Measurements from ENCODE around the gene SLC12A3.

SLC12A3 gene

DNA sequence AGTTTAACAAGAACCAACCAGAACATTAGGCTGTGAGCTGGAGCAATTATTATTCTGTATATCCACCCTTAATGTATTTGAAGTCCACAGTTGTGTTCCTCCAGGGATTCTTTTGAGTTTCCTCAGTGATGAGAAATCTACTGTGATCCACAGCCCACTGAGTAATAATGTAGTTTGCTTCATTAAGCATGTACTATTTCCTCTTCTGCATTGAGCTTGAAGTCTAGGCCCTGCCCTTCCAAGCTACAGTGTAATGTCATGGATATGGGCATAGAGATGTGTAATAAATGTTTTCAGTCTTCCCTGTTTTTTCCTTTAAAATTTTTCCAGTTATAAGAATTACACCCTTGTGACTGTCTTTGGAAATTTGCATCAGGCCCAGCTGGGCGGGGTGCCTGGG, 36.4 kb upstream of the SLC12A3 start:
- TF ChIP-seq, protein P1, sequence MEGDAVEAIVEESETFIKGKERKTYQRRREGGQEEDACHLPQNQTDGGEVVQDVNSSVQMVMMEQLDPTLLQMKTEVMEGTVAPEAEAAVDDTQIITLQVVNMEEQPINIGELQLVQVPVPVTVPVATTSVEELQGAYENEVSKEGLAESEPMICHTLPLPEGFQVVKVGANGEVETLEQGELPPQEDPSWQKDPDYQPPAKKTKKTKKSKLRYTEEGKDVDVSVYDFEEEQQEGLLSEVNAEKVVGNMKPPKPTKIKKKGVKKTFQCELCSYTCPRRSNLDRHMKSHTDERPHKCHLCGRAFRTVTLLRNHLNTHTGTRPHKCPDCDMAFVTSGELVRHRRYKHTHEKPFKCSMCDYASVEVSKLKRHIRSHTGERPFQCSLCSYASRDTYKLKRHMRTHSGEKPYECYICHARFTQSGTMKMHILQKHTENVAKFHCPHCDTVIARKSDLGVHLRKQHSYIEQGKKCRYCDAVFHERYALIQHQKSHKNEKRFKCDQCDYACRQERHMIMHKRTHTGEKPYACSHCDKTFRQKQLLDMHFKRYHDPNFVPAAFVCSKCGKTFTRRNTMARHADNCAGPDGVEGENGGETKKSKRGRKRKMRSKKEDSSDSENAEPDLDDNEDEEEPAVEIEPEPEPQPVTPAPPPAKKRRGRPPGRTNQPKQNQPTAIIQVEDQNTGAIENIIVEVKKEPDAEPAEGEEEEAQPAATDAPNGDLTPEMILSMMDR (IDR thresholded peaks at IDR 0.05; ENCODE audit: low read depth, low read length) = no peak
- no peak for TF ChIP-seq EZH2phosphoT487 (IDR thresholded peaks at IDR 0.05; ENCODE audit: low read depth)
- Histone ChIP-seq H3K9ac (ENCODE audit: low read length) (no peak overlapping the region), H3K36me3 (replicated peaks; ENCODE audit: low read depth, low read length) (peaks cover 39% of the 10 kb centered on the region), H3K4me2 (ENCODE audit: low read length) (no peak overlapping the region), H3K9me3 (ENCODE audit: insufficient read depth, low read length) (no peaks in the 10 kb centered on the region), H3K4me3 (ENCODE audit: low read length) (no peak overlapping the region), H4K20me1 (ENCODE audit: insufficient read depth, low read length) (no peaks in the 10 kb centered on the region), H3K79me2 (ENCODE audit: low read length) (no peaks in the 10 kb centered on the region), H2AFZ (ENCODE audit: low read depth, low read length) (no peak overlapping the region), H3K4me1 (ENCODE audit: low read length) (peaks cover 6% of the 10 kb centered on the region; the same call in 1 of the 2 replicates), H3K27me3 (ENCODE audit: low read depth, low read length) (no peaks in the 10 kb centered on the region), H3K27ac (ENCODE audit: low read length) (no peak overlapping the region)

DNA sequence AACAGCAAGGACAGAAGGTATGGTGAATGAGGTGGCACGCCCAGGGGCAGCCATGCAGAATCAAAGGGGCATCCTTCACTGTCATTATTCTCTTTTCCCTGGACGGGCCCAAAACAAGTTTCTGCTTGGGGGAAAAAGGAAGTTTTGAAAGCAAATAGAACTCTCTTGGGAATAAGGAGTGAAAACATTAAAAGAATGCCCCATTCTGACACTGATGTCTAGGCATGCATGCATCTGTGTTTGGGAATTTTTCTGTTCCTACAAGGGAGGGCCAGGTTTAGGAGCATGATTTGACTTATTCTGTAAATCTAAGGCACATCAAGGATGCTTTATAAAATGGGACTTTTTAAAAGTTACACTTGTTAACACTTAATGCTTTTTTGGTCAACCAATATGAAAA, 34.3 kb upstream of the SLC12A3 start:
- Histone ChIP-seq H3K36me3 (replicated peaks; ENCODE audit: low read depth, low read length) (peaks cover 46% of the 10 kb centered on the region), H3K9me3 (ENCODE audit: insufficient read depth, low read length) (no peaks in the 10 kb centered on the region), H3K4me3 (ENCODE audit: low read length) (no peak overlapping the region), H3K9ac (ENCODE audit: low read length) (no peak overlapping the region), H3K79me2 (ENCODE audit: low read length) (no peaks in the 10 kb centered on the region), H3K27me3 (ENCODE audit: low read depth, low read length) (no peaks in the 10 kb centered on the region), H4K20me1 (ENCODE audit: insufficient read depth, low read length) (no peaks in the 10 kb centered on the region), H3K4me1 (ENCODE audit: low read length) (no peaks in the 10 kb centered on the region), H3K27ac (ENCODE audit: low read length) (no peak overlapping the region), H3K4me2 (ENCODE audit: low read length) (no peak overlapping the region), H2AFZ (ENCODE audit: low read depth, low read length) (no peak overlapping the region)
- TF ChIP-seq EZH2phosphoT487 (IDR thresholded peaks at IDR 0.05; ENCODE audit: low read depth) = no peak
- TF ChIP-seq, protein P1 (IDR thresholded peaks at IDR 0.05; ENCODE audit: low read depth, low read length) = no peak

DNA sequence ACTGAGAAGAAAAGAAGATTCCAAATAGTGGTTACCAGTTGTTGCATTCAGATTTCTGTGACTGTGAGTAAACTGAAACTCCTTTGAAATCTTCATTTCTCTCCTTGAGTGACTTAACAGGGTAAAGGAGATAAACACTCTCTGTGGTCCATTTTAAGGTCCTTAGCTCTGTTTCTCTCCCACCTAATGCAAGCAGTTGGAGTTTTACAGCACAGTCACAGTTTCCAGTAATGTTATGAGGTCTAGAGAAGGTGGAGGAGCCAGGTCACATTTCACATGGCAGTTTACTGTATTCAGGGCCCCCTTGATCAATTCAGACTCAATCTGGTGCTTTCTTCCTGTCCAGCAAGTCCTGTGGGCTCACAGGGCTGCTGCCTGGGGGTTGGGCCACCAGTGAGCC, 32.2 kb upstream of the SLC12A3 start:
- Histone ChIP-seq H3K4me2 (ENCODE audit: low read length) (no peak overlapping the region), H2AFZ (ENCODE audit: low read depth, low read length) (no peak overlapping the region), H3K79me2 (ENCODE audit: low read length) (no peaks in the 10 kb centered on the region), H3K36me3 (replicated peaks; ENCODE audit: low read depth, low read length) (peaks cover 56% of the 10 kb centered on the region), H3K9ac (ENCODE audit: low read length) (no peak overlapping the region), H3K9me3 (ENCODE audit: insufficient read depth, low read length) (no peaks in the 10 kb centered on the region), H3K4me3 (ENCODE audit: low read length) (no peak overlapping the region), H3K27me3 (ENCODE audit: low read depth, low read length) (no peaks in the 10 kb centered on the region), H3K27ac (ENCODE audit: low read length) (no peak overlapping the region), H3K4me1 (ENCODE audit: low read length) (no peaks in the 10 kb centered on the region), H4K20me1 (ENCODE audit: insufficient read depth, low read length) (no peaks in the 10 kb centered on the region)
- TF ChIP-seq EZH2phosphoT487 (IDR thresholded peaks at IDR 0.05; ENCODE audit: low read depth) = no peak
- TF ChIP-seq, protein P1 (IDR thresholded peaks at IDR 0.05; ENCODE audit: low read depth, low read length) = no peak

DNA sequence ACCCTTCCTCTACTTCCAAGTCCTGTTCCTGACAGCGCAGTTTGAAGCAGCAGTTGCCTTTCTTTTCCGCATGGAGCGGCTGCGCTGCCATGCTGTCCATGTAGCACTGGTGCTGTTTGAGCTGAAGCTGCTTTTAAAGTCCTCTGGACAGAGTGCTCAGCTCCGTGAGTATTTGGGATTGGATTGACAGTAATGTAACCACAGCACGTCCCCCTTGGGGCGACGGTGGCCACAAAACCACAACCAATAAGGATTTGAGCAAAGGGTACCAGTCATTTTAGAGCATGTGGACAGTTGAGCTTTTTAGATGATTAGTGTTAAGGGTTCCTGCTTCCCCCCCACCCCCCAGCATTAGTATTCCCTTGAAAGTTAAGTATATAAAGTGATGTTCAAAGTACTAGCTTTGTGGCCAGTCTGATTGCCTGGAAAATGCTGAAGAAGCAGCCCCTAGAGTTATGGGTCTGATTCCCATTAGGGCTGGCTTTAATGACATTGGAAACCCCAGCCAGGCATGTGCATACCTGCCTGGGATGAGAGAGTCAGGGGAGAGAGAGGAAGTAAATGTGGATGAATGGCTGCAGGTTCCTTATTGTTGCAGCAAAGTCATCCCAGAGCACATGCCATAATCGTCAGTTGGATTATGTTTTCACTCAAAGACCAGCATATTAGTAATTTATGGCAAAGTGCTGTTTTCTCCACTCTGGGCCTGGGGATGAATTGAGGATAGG, 31.6 kb upstream of the SLC12A3 start:
- TF ChIP-seq, protein P1 (IDR thresholded peaks at IDR 0.05; ENCODE audit: low read depth, low read length) = no peak
- TF ChIP-seq EZH2phosphoT487 (IDR thresholded peaks at IDR 0.05; ENCODE audit: low read depth) = no peak
- Histone ChIP-seq H3K27me3 (ENCODE audit: low read depth, low read length) (no peaks in the 10 kb centered on the region), H3K9ac (ENCODE audit: low read length) (no peak overlapping the region), H2AFZ (ENCODE audit: low read depth, low read length) (no peak overlapping the region), H3K4me3 (ENCODE audit: low read length) (no peak overlapping the region), H3K27ac (ENCODE audit: low read length) (no peak overlapping the region), H3K9me3 (ENCODE audit: insufficient read depth, low read length) (no peaks in the 10 kb centered on the region), H3K4me1 (ENCODE audit: low read length) (no peaks in the 10 kb centered on the region), H3K36me3 (replicated peaks; ENCODE audit: low read depth, low read length) (peaks cover 60% of the 10 kb centered on the region), H3K4me2 (ENCODE audit: low read length) (no peak overlapping the region), H3K79me2 (ENCODE audit: low read length) (no peaks in the 10 kb centered on the region), H4K20me1 (ENCODE audit: insufficient read depth, low read length) (no peaks in the 10 kb centered on the region)
